Lower leg skin (tissue), 3 donors: ENCODE data around the gene EML1.

Experiments
- POLR2A ChIP-seq, 2 donors: fragments of 450-650 bp; IDR thresholded peaks; one replicate each; pipeline ENCODE4 v1.6.1; 2016 to 2017; ENCODE audit warnings: antibody characterized with exemption in 2 of 2, mild to moderate bottlenecking in 1 of 2, moderate library complexity in 1 of 2
- TF ChIP-seq, protein P1 (sequence below), 3 donors: fragments of 450-650 bp; IDR thresholded peaks; one replicate each; pipeline ENCODE4 v1.5.1; 2016; ENCODE audit warnings: antibody characterized with exemption in 3 of 3, mild to moderate bottlenecking in 3 of 3, moderate library complexity in 2 of 3

DNA sequence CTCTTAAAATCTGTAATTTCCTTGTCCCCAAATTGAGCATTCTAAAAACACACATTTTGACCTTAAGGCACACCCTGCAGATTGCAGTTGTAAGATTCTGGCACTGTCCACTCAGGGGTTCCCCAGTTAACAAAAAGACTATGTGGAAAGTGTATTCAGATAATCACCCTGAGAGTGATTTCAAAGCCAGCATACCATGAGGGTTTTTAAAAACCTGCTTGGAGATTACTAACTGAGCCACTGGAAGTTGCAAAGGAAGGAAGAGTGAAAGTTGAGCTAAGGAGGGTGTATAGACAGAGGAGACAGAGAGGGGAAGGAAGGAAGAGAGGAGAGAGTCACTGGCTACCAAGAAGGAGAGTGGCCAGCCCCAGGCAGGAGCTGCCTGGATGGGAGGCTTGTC is 82.6 kb downstream of the EML1 start:
- TF ChIP-seq, protein P1, sequence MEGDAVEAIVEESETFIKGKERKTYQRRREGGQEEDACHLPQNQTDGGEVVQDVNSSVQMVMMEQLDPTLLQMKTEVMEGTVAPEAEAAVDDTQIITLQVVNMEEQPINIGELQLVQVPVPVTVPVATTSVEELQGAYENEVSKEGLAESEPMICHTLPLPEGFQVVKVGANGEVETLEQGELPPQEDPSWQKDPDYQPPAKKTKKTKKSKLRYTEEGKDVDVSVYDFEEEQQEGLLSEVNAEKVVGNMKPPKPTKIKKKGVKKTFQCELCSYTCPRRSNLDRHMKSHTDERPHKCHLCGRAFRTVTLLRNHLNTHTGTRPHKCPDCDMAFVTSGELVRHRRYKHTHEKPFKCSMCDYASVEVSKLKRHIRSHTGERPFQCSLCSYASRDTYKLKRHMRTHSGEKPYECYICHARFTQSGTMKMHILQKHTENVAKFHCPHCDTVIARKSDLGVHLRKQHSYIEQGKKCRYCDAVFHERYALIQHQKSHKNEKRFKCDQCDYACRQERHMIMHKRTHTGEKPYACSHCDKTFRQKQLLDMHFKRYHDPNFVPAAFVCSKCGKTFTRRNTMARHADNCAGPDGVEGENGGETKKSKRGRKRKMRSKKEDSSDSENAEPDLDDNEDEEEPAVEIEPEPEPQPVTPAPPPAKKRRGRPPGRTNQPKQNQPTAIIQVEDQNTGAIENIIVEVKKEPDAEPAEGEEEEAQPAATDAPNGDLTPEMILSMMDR (IDR thresholded peaks at IDR 0.05): no peak
- TF ChIP-seq POLR2A (IDR thresholded peaks at IDR 0.05): no peak
